ENCODE measurements around the gene RPLP1.
A peak's percentile ranks its signal among the peaks of the same experiment; 100 is the strongest.

The RPLP1 gene

GRCh38 chr15:69403594-69403993 is 49.0 kb upstream of the RPLP1 start (continued):
- TF ChIP-seq ZNF121 (tag by site-specific recombination; IDR thresholded peaks at IDR 0.05), result no peak

GRCh38 chr15:69405110-69405509 is 47.5 kb upstream of the RPLP1 start:
- POLR2A ChIA-PET, result interaction anchor here (3.7 kb wide), 1 partner anchor 9 kb away, joined by 11 read pairs; the partner anchor contains the start of gene KIF23
- H3K36me3 ChIP-seq (ENCODE audit: control insufficient read depth in 2 of 2, insufficient read depth in 1 of 2, low read length in 2 of 2), result no peaks in the 10 kb centered on the region

GRCh38 chr15:69407719-69408400 is 44.8 kb upstream of the RPLP1 start:
- TF ChIP-seq ZBTB17 (tag by site-specific recombination; IDR thresholded peaks at IDR 0.05), result 0 out of 2 replicates have a peak, but pooled peaks have one; percentile 64
- no peak for TF ChIP-seq ZNF670 (tag by site-specific recombination; IDR thresholded peaks at IDR 0.05; ENCODE audit: low read depth)
- POLR2A ChIA-PET, result no interaction called here
- CTCF ChIA-PET, result interaction anchor here (1.2 to 2.1 kb wide), 2 partner anchors 13 to 483 kb away, joined by 4 to 11 read pairs; no protein-coding TSS in a partner anchor

More at GRCh38 chr15:69405110-69405509, 47.5 kb upstream of the RPLP1 start:
- TF ChIP-seq ZNF529 (tag by site-specific recombination; IDR thresholded peaks at IDR 0.05; ENCODE audit: insufficient replicate concordance), result no peak
- TF ChIP-seq SP2 (tag by site-specific recombination; IDR thresholded peaks at IDR 0.05), result no peak
- no peaks in the 10 kb centered on the region for H3K9me3 ChIP-seq (ENCODE audit: control insufficient read depth, insufficient read depth, low read depth, low read length)
- no peak overlapping the region for H3K4me3 ChIP-seq (ENCODE audit: low read depth, low read length)
- H3K4me1 ChIP-seq (ENCODE audit: control insufficient read depth, insufficient read depth, low read length), result no peaks in the 10 kb centered on the region
- CTCF ChIA-PET, result interaction anchor here (0.9 to 3.9 kb wide), 3 partner anchors 11 to 102 kb away, joined by 3 to 31 read pairs (median 5); no protein-coding TSS in a partner anchor
- H3K27ac ChIP-seq (ENCODE audit: extremely low read depth, low read depth, low read length), result no peak overlapping the region

GRCh38 chr15:69408841-69409240 is 43.8 kb upstream of the RPLP1 start:
- no peak overlapping the region for H3K27ac ChIP-seq (ENCODE audit: extremely low read depth, low read depth, low read length)
- TF ChIP-seq KLF1 (tag by site-specific recombination; IDR thresholded peaks at IDR 0.05), result no peak
- no peak for TF ChIP-seq ZFHX2 (tag by site-specific recombination; conservative IDR thresholded peaks at IDR 0.05)
- no peak for TF ChIP-seq ZNF175 (tag by site-specific recombination; IDR thresholded peaks at IDR 0.05)
- no peaks in the 10 kb centered on the region for H3K9me3 ChIP-seq (ENCODE audit: control insufficient read depth, insufficient read depth, low read depth, low read length)
- ChIA-PET CTCF (interaction anchor here (1.2 to 2.1 kb wide), 2 partner anchors 14 to 484 kb away, joined by 4 to 11 read pairs; no protein-coding TSS in a partner anchor), POLR2A (interaction anchor here (1.1 kb wide), 1 partner anchor 44 kb away, joined by 3 read pairs; the partner anchor contains the start of gene RPLP1)
- no peaks in the 10 kb centered on the region for H3K36me3 ChIP-seq (ENCODE audit: control insufficient read depth in 2 of 2, insufficient read depth in 1 of 2, low read length in 2 of 2)
- H3K4me3 ChIP-seq (ENCODE audit: low read depth, low read length), result no peak overlapping the region
- H3K4me1 ChIP-seq (ENCODE audit: control insufficient read depth, insufficient read depth, low read length), result peaks cover 2% of the 10 kb centered on the region; the same call in 1 of the 2 replicates

More at GRCh38 chr15:69407719-69408400, 44.8 kb upstream of the RPLP1 start:
- no peaks in the 10 kb centered on the region for H3K4me1 ChIP-seq (ENCODE audit: control insufficient read depth, insufficient read depth, low read length)
- no peaks in the 10 kb centered on the region for H3K36me3 ChIP-seq (ENCODE audit: control insufficient read depth in 2 of 2, insufficient read depth in 1 of 2, low read length in 2 of 2)
- H3K27ac ChIP-seq (ENCODE audit: extremely low read depth, low read depth, low read length), result no peak overlapping the region
- no peaks in the 10 kb centered on the region for H3K9me3 ChIP-seq (ENCODE audit: control insufficient read depth, insufficient read depth, low read depth, low read length)
- no peak overlapping the region for H3K4me3 ChIP-seq (ENCODE audit: low read depth, low read length)

GRCh38 chr15:69410248-69410874 is 42.3 kb upstream of the RPLP1 start:
- Histone ChIP-seq H3K9me3 (ENCODE audit: control insufficient read depth, insufficient read depth, low read depth, low read length) (no peaks in the 10 kb centered on the region), H3K4me3 (ENCODE audit: low read depth, low read length) (no peak overlapping the region), H3K27ac (ENCODE audit: extremely low read depth, low read depth, low read length) (no peak overlapping the region), H3K36me3 (ENCODE audit: control insufficient read depth in 2 of 2, insufficient read depth in 1 of 2, low read length in 2 of 2) (no peaks in the 10 kb centered on the region), H3K4me1 (ENCODE audit: control insufficient read depth, insufficient read depth, low read length) (peaks cover 3% of the 10 kb centered on the region; the same call in 1 of the 2 replicates)
- POLR2A ChIA-PET, result no interaction called here
- CTCF ChIA-PET, result interaction anchor here (0.7 to 1.2 kb wide), 4 partner anchors 16 to 343 kb away, joined by 3 to 6 read pairs (median 4); no protein-coding TSS in a partner anchor
- TF ChIP-seq ZNF658 (tag by site-specific recombination; IDR thresholded peaks at IDR 0.05) (no peak), ZNF2 (tag by site-specific recombination; IDR thresholded peaks at IDR 0.05) (no peak), ZBTB20 (tag by site-specific recombination; IDR thresholded peaks at IDR 0.05) (0 out of 2 replicates have a peak, but pooled peaks have one; percentile 25), CTCF (tag by site-specific recombination; IDR thresholded peaks at IDR 0.05) (peak; percentile 94), ZNF654 (tag by site-specific recombination; IDR thresholded peaks at IDR 0.05; ENCODE audit: low read depth) (peak; percentile 65), SCRT2 (tag by site-specific recombination; IDR thresholded peaks at IDR 0.05) (peak; percentile 99), ZNF335 (tag by site-specific recombination; conservative IDR thresholded peaks at IDR 0.05) (peak; percentile 29; the same call in 1 of the 2 replicates), TSHZ1 (tag by site-specific recombination; IDR thresholded peaks at IDR 0.05; ENCODE audit: borderline replicate concordance) (no peak), ZNF660 (tag by site-specific recombination; IDR thresholded peaks at IDR 0.05) (0 out of 2 replicates have a peak, but pooled peaks have one; percentile 10), MYNN (tag by site-specific recombination; IDR thresholded peaks at IDR 0.05; ENCODE audit: borderline replicate concordance) (no peak), SCRT1 (tag by site-specific recombination; IDR thresholded peaks at IDR 0.05; ENCODE audit: borderline replicate concordance) (peak; percentile 98)

Data from HEK293 (cell line).